Uterus (tissue), 2 donors: ENCODE results near the gene CDC26.

Experiments used
- POLR2A ChIP-seq, 2 donors: fragments of 450-650 bp; IDR thresholded peaks; one replicate each; pipeline ENCODE4 v1.6.1; 2016; ENCODE audit warnings: antibody characterized with exemption in 2 of 2, mild to moderate bottlenecking in 1 of 2, moderate library complexity in 1 of 2
- TF ChIP-seq, protein P1 (sequence below), 4 experiments: fragments of 200-600 bp in 2 of 4; fragments of 450-650 bp in 2 of 4; sonication (generic) in 2 of 4; IDR thresholded peaks; one replicate each; pipeline ENCODE4 v1.5.1; 2016 to 2019; ENCODE audit warnings: antibody characterized with exemption in 4 of 4, mild to moderate bottlenecking in 2 of 4, moderate library complexity in 1 of 4

- TF ChIP-seq, protein P1, sequence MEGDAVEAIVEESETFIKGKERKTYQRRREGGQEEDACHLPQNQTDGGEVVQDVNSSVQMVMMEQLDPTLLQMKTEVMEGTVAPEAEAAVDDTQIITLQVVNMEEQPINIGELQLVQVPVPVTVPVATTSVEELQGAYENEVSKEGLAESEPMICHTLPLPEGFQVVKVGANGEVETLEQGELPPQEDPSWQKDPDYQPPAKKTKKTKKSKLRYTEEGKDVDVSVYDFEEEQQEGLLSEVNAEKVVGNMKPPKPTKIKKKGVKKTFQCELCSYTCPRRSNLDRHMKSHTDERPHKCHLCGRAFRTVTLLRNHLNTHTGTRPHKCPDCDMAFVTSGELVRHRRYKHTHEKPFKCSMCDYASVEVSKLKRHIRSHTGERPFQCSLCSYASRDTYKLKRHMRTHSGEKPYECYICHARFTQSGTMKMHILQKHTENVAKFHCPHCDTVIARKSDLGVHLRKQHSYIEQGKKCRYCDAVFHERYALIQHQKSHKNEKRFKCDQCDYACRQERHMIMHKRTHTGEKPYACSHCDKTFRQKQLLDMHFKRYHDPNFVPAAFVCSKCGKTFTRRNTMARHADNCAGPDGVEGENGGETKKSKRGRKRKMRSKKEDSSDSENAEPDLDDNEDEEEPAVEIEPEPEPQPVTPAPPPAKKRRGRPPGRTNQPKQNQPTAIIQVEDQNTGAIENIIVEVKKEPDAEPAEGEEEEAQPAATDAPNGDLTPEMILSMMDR (IDR thresholded peaks at IDR 0.05), result no peak
- no peak for TF ChIP-seq POLR2A (IDR thresholded peaks at IDR 0.05)
These were observed 35.2 kb upstream of the CDC26 start for GRCh38 chr9:113310538-113310937.
